HepG2 (cell line): ENCODE results near the gene KLF15. TPM values are rescaled to one million over a fixed set of nuclear protein-coding genes. Genes with fewer than 3 reads are reported as not detected.

Experiments
- BORCS8-MEF2B ChIP-seq: sonication (generic); formaldehyde crosslinking; IDR thresholded peaks from 2 replicates; pipeline ENCODE4 v1.8.0; 2022; ENCODE audit warnings: mild to moderate bottlenecking, missing genetic modification reagents
- ESRRA ChIP-seq: sonication (generic); formaldehyde crosslinking; IDR thresholded peaks from 2 replicates; pipeline ENCODE4 v1.5.1; 2020; ENCODE audit warnings: mild to moderate bottlenecking, low read depth, missing genetic modification reagents
- FOXM1 ChIP-seq: sonication (generic); formaldehyde crosslinking; IDR thresholded peaks from 2 replicates; pipeline ENCODE4 v1.5.0; 2020; ENCODE audit warnings: missing genetic modification reagents
- GFI1 ChIP-seq: sonication (generic); formaldehyde crosslinking; IDR thresholded peaks from 2 replicates; pipeline ENCODE4 v1.5.0; 2020; ENCODE audit warnings: missing genetic modification reagents, mild to moderate bottlenecking, borderline replicate concordance
- HDAC2 ChIP-seq: sonication (generic); formaldehyde crosslinking; IDR thresholded peaks from 2 replicates; pipeline ENCODE4 v1.4.0; 2020; ENCODE audit warnings: missing genetic modification reagents
- HHEX ChIP-seq: IDR thresholded peaks from 2 replicates; pipeline ENCODE4 v1.6.1; 2016; ENCODE audit warnings: control low read depth
- MED8 ChIP-seq: sonication (generic); formaldehyde crosslinking; IDR thresholded peaks from 2 replicates; pipeline ENCODE4 v1.8.1; 2023; ENCODE audit warnings: mild to moderate bottlenecking, missing genetic modification reagents; ENCODE audit not compliant: insufficient replicate concordance
- RFX3 ChIP-seq: IDR thresholded peaks from 2 replicates; pipeline ENCODE4 v1.6.1; 2016; ENCODE audit warnings: missing biosample characterization, missing genetic modification reagents
- THYN1 ChIP-seq: sonication (generic); formaldehyde crosslinking; IDR thresholded peaks from 2 replicates; pipeline ENCODE4 v1.8.1; 2023; ENCODE audit warnings: low read depth, mild to moderate bottlenecking, moderate library complexity, missing genetic modification reagents, borderline replicate concordance
- ZNF12 ChIP-seq: sonication (generic); formaldehyde crosslinking; IDR thresholded peaks from 2 replicates; pipeline ENCODE4 v1.5.0; 2020; ENCODE audit warnings: missing genetic modification reagents
- ZNF879 ChIP-seq: sonication (generic); formaldehyde crosslinking; IDR thresholded peaks from 2 replicates; pipeline ENCODE4 v1.8.1; 2023; ENCODE audit warnings: missing genetic modification reagents
- polyA plus RNA-seq, 8 experiments: library from polyadenylated mRNA; depleted of rRNA in 3 of 8; stranded (reverse) in 7 of 8; unstranded in 1 of 8; fragments of >200 nt; fragmentation: Illumina TruSeq in 4 of 8; extraction: Trizol in 4 of 8; gene quantifications; 2 replicates each; pipeline versions ENCODE4 v1.2.1 to v1.2.3, GENCODE V29; 2011 to 2016; ENCODE audit warnings: low read depth in 4 of 8, missing spikeins in 1 of 8, mixed read lengths in 1 of 8; ENCODE audit not compliant: insufficient read depth in 1 of 8
- total RNA-seq, 5 experiments: library from RNA; depleted of rRNA; stranded (reverse); fragments of >200 nt; fragmentation: Illumina TruSeq; extraction: Trizol; gene quantifications; 2 replicates each; pipeline ENCODE4 v1.2.3, GENCODE V29; 2016; ENCODE audit warnings: low read depth in 1 of 5
- TF ChIP-seq, protein P1 (sequence below): IDR thresholded peaks from 2 replicates; pipeline ENCODE4 v1.6.1; 2016
- TF ChIP-seq, protein P2 (sequence below): sonication (generic); formaldehyde crosslinking; IDR thresholded peaks from 2 replicates; pipeline ENCODE4 v1.8.0; 2022; ENCODE audit warnings: low read depth, missing genetic modification reagents
- TF ChIP-seq, protein P3 (sequence below): sonication (generic); formaldehyde crosslinking; IDR thresholded peaks from 2 replicates; pipeline ENCODE4 v1.4.0; 2020; ENCODE audit warnings: mild to moderate bottlenecking, missing genetic modification reagents
- TF ChIP-seq, protein P4 (sequence below), 2 experiments: sonication (generic) in 1 of 2; formaldehyde crosslinking in 1 of 2; IDR thresholded peaks; 2 replicates each; pipeline versions ENCODE4 v1.6.1 to v1.9.0; 2014 to 2022; ENCODE audit warnings: antibody characterized with exemption in 1 of 2, borderline replicate concordance in 1 of 2, inconsistent platforms in 1 of 2, low read depth in 1 of 2, missing genetic modification reagents in 1 of 2
- TF ChIP-seq, protein P5 (sequence below): sonication (generic); formaldehyde crosslinking; IDR thresholded peaks from 2 replicates; pipeline ENCODE4 v1.4.0; 2020; ENCODE audit warnings: missing genetic modification reagents

KLF15 gene
- total and polyA plus RNA-seq, 2 of the 13 experiments (the other 11 are each of a cell fraction or from before 2014, with no cell fraction given): 7.1 to 7.8 TPM

DNA sequence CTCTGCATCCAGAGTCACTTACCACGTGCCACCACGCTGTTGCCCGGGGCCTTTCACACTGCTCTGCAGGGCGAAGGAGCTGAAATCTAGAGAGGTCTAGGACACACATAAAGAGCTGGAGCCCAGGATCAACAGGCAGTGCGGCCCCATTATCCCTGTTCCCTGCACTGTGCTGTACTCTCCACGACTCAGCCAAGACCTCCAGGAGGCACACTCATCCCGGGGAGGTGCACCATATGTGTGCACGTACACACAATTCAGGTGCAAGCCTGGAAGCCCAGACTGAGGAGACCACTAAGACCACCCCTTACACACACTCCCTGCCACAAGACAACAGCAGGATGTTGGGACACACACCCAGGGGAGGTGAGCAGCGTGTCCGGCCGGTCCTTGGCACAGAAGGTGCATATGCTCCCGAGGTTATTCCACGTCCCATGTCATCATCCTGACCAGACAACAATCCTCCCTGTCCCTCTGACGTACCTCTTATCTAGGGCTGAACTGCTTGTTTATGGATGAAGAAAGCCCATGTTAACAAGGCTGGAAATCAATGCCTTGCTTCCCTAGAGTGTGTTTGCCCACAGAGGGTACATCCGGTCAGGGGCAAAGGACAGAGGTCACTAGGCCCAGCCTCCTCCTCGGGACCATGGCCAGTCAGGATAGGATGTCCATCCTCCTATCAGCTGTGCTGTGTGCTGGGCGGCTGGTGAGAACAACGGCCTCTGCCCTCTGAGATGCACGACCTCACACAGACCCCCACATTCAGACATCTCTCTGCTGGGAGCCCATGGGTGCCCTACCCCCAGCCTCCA, 16.1 kb downstream of the KLF15 start (continued):
- TF ChIP-seq MED8 (peak; percentile 24), BORCS8-MEF2B (CRISPR knock-in tag) (no peak), ZNF12 (CRISPR knock-in tag) (no peak), RFX3 (no peak), ZNF879 (no peak), HHEX (CRISPR knock-in tag) (no peak), FOXM1 (no peak), HDAC2 (peak; percentile 74; the same call in 1 of the 2 replicates), GFI1 (CRISPR knock-in tag) (peak; percentile 69; the same call in 1 of the 2 replicates), ESRRA (CRISPR knock-in tag) (no peak), THYN1 (CRISPR knock-in tag) (no peak)
- TF ChIP-seq, protein P1, sequence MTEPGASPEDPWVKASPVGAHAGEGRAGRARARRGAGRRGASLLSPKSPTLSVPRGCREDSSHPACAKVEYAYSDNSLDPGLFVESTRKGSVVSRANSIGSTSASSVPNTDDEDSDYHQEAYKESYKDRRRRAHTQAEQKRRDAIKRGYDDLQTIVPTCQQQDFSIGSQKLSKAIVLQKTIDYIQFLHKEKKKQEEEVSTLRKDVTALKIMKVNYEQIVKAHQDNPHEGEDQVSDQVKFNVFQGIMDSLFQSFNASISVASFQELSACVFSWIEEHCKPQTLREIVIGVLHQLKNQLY: no peak; the same call in 1 of the 2 replicates
- TF ChIP-seq, protein P2, sequence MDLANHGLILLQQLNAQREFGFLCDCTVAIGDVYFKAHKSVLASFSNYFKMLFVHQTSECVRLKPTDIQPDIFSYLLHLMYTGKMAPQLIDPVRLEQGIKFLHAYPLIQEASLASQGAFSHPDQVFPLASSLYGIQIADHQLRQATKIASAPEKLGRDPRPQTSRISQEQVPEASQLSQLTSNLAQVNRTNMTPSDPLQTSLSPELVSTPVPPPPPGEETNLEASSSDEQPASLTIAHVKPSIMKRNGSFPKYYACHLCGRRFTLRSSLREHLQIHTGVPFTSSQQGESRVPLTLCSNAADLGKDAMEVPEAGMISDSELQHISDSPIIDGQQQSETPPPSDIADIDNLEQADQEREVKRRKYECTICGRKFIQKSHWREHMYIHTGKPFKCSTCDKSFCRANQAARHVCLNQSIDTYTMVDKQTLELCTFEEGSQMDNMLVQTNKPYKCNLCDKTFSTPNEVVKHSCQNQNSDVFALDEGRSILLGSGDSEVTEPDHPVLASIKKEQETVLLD: no peak
- TF ChIP-seq, protein P3, sequence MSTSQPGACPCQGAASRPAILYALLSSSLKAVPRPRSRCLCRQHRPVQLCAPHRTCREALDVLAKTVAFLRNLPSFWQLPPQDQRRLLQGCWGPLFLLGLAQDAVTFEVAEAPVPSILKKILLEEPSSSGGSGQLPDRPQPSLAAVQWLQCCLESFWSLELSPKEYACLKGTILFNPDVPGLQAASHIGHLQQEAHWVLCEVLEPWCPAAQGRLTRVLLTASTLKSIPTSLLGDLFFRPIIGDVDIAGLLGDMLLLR (CRISPR knock-in tag): no peak
- TF ChIP-seq, protein P4, sequence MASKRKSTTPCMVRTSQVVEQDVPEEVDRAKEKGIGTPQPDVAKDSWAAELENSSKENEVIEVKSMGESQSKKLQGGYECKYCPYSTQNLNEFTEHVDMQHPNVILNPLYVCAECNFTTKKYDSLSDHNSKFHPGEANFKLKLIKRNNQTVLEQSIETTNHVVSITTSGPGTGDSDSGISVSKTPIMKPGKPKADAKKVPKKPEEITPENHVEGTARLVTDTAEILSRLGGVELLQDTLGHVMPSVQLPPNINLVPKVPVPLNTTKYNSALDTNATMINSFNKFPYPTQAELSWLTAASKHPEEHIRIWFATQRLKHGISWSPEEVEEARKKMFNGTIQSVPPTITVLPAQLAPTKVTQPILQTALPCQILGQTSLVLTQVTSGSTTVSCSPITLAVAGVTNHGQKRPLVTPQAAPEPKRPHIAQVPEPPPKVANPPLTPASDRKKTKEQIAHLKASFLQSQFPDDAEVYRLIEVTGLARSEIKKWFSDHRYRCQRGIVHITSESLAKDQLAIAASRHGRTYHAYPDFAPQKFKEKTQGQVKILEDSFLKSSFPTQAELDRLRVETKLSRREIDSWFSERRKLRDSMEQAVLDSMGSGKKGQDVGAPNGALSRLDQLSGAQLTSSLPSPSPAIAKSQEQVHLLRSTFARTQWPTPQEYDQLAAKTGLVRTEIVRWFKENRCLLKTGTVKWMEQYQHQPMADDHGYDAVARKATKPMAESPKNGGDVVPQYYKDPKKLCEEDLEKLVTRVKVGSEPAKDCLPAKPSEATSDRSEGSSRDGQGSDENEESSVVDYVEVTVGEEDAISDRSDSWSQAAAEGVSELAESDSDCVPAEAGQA (IDR thresholded peaks at IDR 0.05; ENCODE audit: low read depth): no peak
- TF ChIP-seq, protein P4 (CRISPR knock-in tag; IDR thresholded peaks at IDR 0.05; ENCODE audit: borderline replicate concordance): no peak
- TF ChIP-seq, protein P5, sequence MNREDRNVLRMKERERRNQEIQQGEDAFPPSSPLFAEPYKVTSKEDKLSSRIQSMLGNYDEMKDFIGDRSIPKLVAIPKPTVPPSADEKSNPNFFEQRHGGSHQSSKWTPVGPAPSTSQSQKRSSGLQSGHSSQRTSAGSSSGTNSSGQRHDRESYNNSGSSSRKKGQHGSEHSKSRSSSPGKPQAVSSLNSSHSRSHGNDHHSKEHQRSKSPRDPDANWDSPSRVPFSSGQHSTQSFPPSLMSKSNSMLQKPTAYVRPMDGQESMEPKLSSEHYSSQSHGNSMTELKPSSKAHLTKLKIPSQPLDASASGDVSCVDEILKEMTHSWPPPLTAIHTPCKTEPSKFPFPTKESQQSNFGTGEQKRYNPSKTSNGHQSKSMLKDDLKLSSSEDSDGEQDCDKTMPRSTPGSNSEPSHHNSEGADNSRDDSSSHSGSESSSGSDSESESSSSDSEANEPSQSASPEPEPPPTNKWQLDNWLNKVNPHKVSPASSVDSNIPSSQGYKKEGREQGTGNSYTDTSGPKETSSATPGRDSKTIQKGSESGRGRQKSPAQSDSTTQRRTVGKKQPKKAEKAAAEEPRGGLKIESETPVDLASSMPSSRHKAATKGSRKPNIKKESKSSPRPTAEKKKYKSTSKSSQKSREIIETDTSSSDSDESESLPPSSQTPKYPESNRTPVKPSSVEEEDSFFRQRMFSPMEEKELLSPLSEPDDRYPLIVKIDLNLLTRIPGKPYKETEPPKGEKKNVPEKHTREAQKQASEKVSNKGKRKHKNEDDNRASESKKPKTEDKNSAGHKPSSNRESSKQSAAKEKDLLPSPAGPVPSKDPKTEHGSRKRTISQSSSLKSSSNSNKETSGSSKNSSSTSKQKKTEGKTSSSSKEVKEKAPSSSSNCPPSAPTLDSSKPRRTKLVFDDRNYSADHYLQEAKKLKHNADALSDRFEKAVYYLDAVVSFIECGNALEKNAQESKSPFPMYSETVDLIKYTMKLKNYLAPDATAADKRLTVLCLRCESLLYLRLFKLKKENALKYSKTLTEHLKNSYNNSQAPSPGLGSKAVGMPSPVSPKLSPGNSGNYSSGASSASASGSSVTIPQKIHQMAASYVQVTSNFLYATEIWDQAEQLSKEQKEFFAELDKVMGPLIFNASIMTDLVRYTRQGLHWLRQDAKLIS (CRISPR knock-in tag): no peak
